Stimulated activated CD8-positive, alpha-beta memory T cell treated with anti-CD3 and anti-CD28 coated beads, Interleukin-7, amount 100 ng/mL, for 24 hours (primary cell): Measurements from ENCODE around the gene TBC1D2.
A peak's percentile ranks its signal among the peaks of the same experiment; 100 is the strongest.
"Not testable (repeated sequence)": the region's sequence is repeated elsewhere in the genome, so short reads cannot be mapped to it uniquely, and the experiment has no call there.

Source experiments
- DNase-seq: peaks from one replicate; pipeline ENCODE4 v3.0.0-alpha.2; 2020; ENCODE audit warnings: low read depth

Gene TBC1D2

GRCh38 chr9:98270284-98270683, 14.8 kb upstream of the TBC1D2 start:
- DNase-seq, result not testable (repeated sequence)

- not testable (repeated sequence) for DNase-seq
Measured at GRCh38 chr9:98269652-98270051, 14.2 kb upstream of the TBC1D2 start.

- DNase-seq, result not testable (repeated sequence)
Measured at GRCh38 chr9:98267556-98267955, 12.1 kb upstream of the TBC1D2 start.

GRCh38 chr9:98264516-98264915, 9.1 kb upstream of the TBC1D2 start:
- DNase-seq, result no peak

GRCh38 chr9:98263482-98264357, 8.3 kb upstream of the TBC1D2 start:
- DNase-seq, result peak; percentile 67

- no peak for DNase-seq
Measured at GRCh38 chr9:98263080-98263479, 7.6 kb upstream of the TBC1D2 start.

- DNase-seq, result no peak
Measured at GRCh38 chr9:98262056-98262455, 6.6 kb upstream of the TBC1D2 start.

- DNase-seq, result no peak
Measured at GRCh38 chr9:98260635-98261034, 5.2 kb upstream of the TBC1D2 start.

GRCh38 chr9:98259791-98260190, 4.3 kb upstream of the TBC1D2 start:
- no peak for DNase-seq

- no peak for DNase-seq
Measured at GRCh38 chr9:98256756-98257155, 1.3 kb upstream of the TBC1D2 start.

- no peak for DNase-seq
Measured at GRCh38 chr9:98255061-98255577, 330 bp downstream of the TBC1D2 start.

GRCh38 chr9:98254228-98255060, 1.0 kb downstream of the TBC1D2 start:
- DNase-seq, result no peak

GRCh38 chr9:98253565-98253964, 1.9 kb downstream of the TBC1D2 start:
- DNase-seq, result no peak

- no peak for DNase-seq
Measured at GRCh38 chr9:98251551-98251950, 3.9 kb downstream of the TBC1D2 start.

GRCh38 chr9:98249771-98250170, 5.7 kb downstream of the TBC1D2 start:
- DNase-seq, result no peak

- no peak for DNase-seq
Measured at GRCh38 chr9:98248737-98249474, 6.5 kb downstream of the TBC1D2 start.

GRCh38 chr9:98247831-98248657, 7.4 kb downstream of the TBC1D2 start:
- DNase-seq, result no peak

- no peak for DNase-seq
Measured at GRCh38 chr9:98242426-98242825, 13.0 kb downstream of the TBC1D2 start.

GRCh38 chr9:98241357-98242300, 13.8 kb downstream of the TBC1D2 start:
- DNase-seq, result no peak

GRCh38 chr9:98240475-98240874, 15.0 kb downstream of the TBC1D2 start:
- DNase-seq, result no peak
